ENCODE measurements around the gene NFIX.
"Not testable (repeated sequence)": the region's sequence is repeated elsewhere in the genome, so short reads cannot be mapped to it uniquely, and the experiment has no call there.

Gene NFIX

GRCh38 chr19:12957389-12957952 is 37.8 kb upstream of the NFIX start:
- not testable (repeated sequence) for DNase-seq (ENCODE audit: low read depth in 2 of 2, low spot score in 1 of 2)

GRCh38 chr19:12959481-12959880 is 35.8 kb upstream of the NFIX start:
- no peak for DNase-seq (ENCODE audit: low read depth in 2 of 2, low spot score in 1 of 2)

GRCh38 chr19:12965017-12965811 is 30.1 kb upstream of the NFIX start:
- peak; percentile 57 to 62 for DNase-seq (ENCODE audit: low read depth in 2 of 2, low spot score in 1 of 2)

- DNase-seq (ENCODE audit: low read depth in 2 of 2, low spot score in 1 of 2), result no peak
Observed at GRCh38 chr19:12965812-12966135, 29.5 kb upstream of the NFIX start.

- DNase-seq (ENCODE audit: low read depth in 2 of 2, low spot score in 1 of 2), result no peak
Observed at GRCh38 chr19:12967907-12968306, 27.4 kb upstream of the NFIX start.

GRCh38 chr19:12969292-12969988 is 25.8 kb upstream of the NFIX start, which contains the start of gene DAND5:
Gene DAND5 (plus strand): TSS chr19:12969576. CDS start chr19:12969661, 85 bp downstream.
- DNase-seq (ENCODE audit: low read depth in 2 of 2, low spot score in 1 of 2), result no peak

- DNase-seq (ENCODE audit: low read depth in 2 of 2, low spot score in 1 of 2), result no peak
Observed at GRCh38 chr19:12970070-12970820, 25.0 kb upstream of the NFIX start.

- no peak for DNase-seq (ENCODE audit: low read depth in 2 of 2, low spot score in 1 of 2)
Observed at GRCh38 chr19:12973236-12973635, 22.0 kb upstream of the NFIX start.

GRCh38 chr19:12974301-12975220 is 20.7 kb upstream of the NFIX start:
- DNase-seq (ENCODE audit: low read depth in 2 of 2, low spot score in 1 of 2), result no peak

GRCh38 chr19:12975221-12975741 is 20.0 kb upstream of the NFIX start:
- DNase-seq (ENCODE audit: low read depth in 2 of 2, low spot score in 1 of 2), result no peak

GRCh38 chr19:12976109-12976508 is 19.2 kb upstream of the NFIX start:
- not testable (repeated sequence) for DNase-seq (ENCODE audit: low read depth in 2 of 2, low spot score in 1 of 2)

GRCh38 chr19:12979974-12980373 is 15.3 kb upstream of the NFIX start:
- DNase-seq (ENCODE audit: low read depth in 2 of 2, low spot score in 1 of 2), result no peak

GRCh38 chr19:12982648-12983047 is 12.6 kb upstream of the NFIX start:
- DNase-seq (ENCODE audit: low read depth in 2 of 2, low spot score in 1 of 2), result no peak

GRCh38 chr19:12983091-12983490 is 12.2 kb upstream of the NFIX start:
- DNase-seq (ENCODE audit: low read depth in 2 of 2, low spot score in 1 of 2), result no peak

- DNase-seq (ENCODE audit: low read depth in 2 of 2, low spot score in 1 of 2), result peak; percentile 59 to 61
Observed at GRCh38 chr19:12983542-12984142, 11.6 kb upstream of the NFIX start.

- no peak for DNase-seq (ENCODE audit: low read depth in 2 of 2, low spot score in 1 of 2)
Observed at GRCh38 chr19:12984143-12984627, 11.1 kb upstream of the NFIX start.

- DNase-seq (ENCODE audit: low read depth in 2 of 2, low spot score in 1 of 2), result no peak
Observed at GRCh38 chr19:12984683-12985048, 10.6 kb upstream of the NFIX start.

- no peak for DNase-seq (ENCODE audit: low read depth in 2 of 2, low spot score in 1 of 2)
Observed at GRCh38 chr19:12985049-12985776, 10.1 kb upstream of the NFIX start.

- DNase-seq (ENCODE audit: low read depth in 2 of 2, low spot score in 1 of 2), result no peak
Observed at GRCh38 chr19:12986726-12987125, 8.5 kb upstream of the NFIX start.

All from stimulated activated CD8-positive, alpha-beta memory T cell treated with anti-CD3 and anti-CD28 coated beads, Interleukin-4, amount 100 ng/mL, for 4 hours (primary cell).